Breast epithelium (tissue), 4 donors: ENCODE measurements around the gene MPPED1. TPM values are rescaled to one million over a fixed set of nuclear protein-coding genes. Genes with fewer than 3 reads are reported as not detected.

ENCODE experiments used
- DNase-seq, 2 donors: peaks; one replicate each; pipeline ENCODE4 v3.0.0-alpha.2; 2019; ENCODE audit warnings: low spot score in 2 of 2
- H3K27ac ChIP-seq, 2 donors: fragments of 200-600 bp; sonication (generic) in 1 of 2; one replicate each; pipeline ENCODE4 v1.5.1; 2016 to 2019; ENCODE audit warnings: mild to moderate bottlenecking in 1 of 2
- H3K27me3 ChIP-seq, 2 donors: fragments of 200-600 bp; sonication (generic) in 1 of 2; one replicate each; pipeline versions ENCODE4 v1.5.1 to v1.6.0; 2017 to 2019; ENCODE audit warnings: control low read depth in 1 of 2, mild to moderate bottlenecking in 1 of 2
- H3K36me3 ChIP-seq: fragments of 200-600 bp; one replicate; pipeline ENCODE4 v1.5.1; 2019
- H3K4me1 ChIP-seq, 2 donors: fragments of 200-600 bp; sonication (generic); one replicate each; pipeline ENCODE4 v1.5.1; 2016 to 2019; ENCODE audit warnings: control low read depth in 1 of 2
- H3K4me3 ChIP-seq, 3 donors: fragments of 200-600 bp; sonication (generic); 1 replicate in 2 of 3; 2 replicates in 1 of 3; pipeline ENCODE4 v1.5.1; 2016 to 2019; ENCODE audit warnings: mild to moderate bottlenecking in 3 of 3, moderate library complexity in 2 of 3
- H3K9me3 ChIP-seq, 2 donors: fragments of 200-600 bp; sonication (generic) in 1 of 2; one replicate each; pipeline ENCODE4 v1.5.1; 2016 to 2019; ENCODE audit warnings: control low read depth in 1 of 2
- CTCF ChIP-seq, 3 donors: fragments of 450-650 bp; IDR thresholded peaks; one replicate each; pipeline ENCODE4 v1.5.1; 2016 to 2017; ENCODE audit warnings: antibody characterized with exemption in 3 of 3, mild to moderate bottlenecking in 3 of 3, moderate library complexity in 3 of 3
- POLR2A ChIP-seq: fragments of 450-650 bp; IDR thresholded peaks from one replicate; pipeline ENCODE4 v1.6.1; 2016; ENCODE audit warnings: antibody characterized with exemption, mild to moderate bottlenecking, moderate library complexity
- POLR2AphosphoS5 ChIP-seq, 3 donors: sonication (generic); formaldehyde crosslinking; IDR thresholded peaks; one replicate each; pipeline ENCODE4 v1.6.1; 2017; ENCODE audit warnings: antibody characterized with exemption in 3 of 3
- intact Hi-C: fragments of 100-400 bp; cut with DNase I; formaldehyde crosslinking; loops from one replicate; pipeline ENCODE4 v1.15.1; 2023; ENCODE audit warnings: low total_unique reads
- total RNA-seq, 3 donors: library from RNA; depleted of rRNA; stranded (reverse); fragments of >200 nt; gene quantifications; one replicate each; pipeline ENCODE4 v1.1.0, GENCODE V29; 2016

MPPED1 gene
- total RNA-seq, 3 donors from 2014 or later = 0.29 TPM; not detected in 2

GRCh38 chr22:43550024-43550620 is 138.3 kb downstream of the MPPED1 start:
- peak in 1 of 2 donors; percentile 38 for DNase-seq
- Histone ChIP-seq H3K9me3 (no peaks in the 10 kb centered on the region), H3K4me3 (no peak overlapping the region), H3K4me1 (no peaks in the 10 kb centered on the region), H3K27me3 (no peaks in the 10 kb centered on the region), H3K27ac (no peak overlapping the region), H3K36me3 (no peaks in the 10 kb centered on the region)
- TF ChIP-seq POLR2A = no peak
- no peak for TF ChIP-seq POLR2AphosphoS5 (IDR thresholded peaks at IDR 0.05)
- no peak for TF ChIP-seq CTCF (IDR thresholded peaks at IDR 0.05)
- intact Hi-C loops = loop anchor here (5.0 kb wide), 1 partner anchor 1042 kb away; no protein-coding TSS in a partner anchor

- Histone ChIP-seq H3K4me3 (no peak overlapping the region), H3K27me3 (no peaks in the 10 kb centered on the region), H3K4me1 (no peaks in the 10 kb centered on the region), H3K36me3 (no peaks in the 10 kb centered on the region), H3K27ac (no peak overlapping the region), H3K9me3 (no peaks in the 10 kb centered on the region)
- no peak for TF ChIP-seq POLR2AphosphoS5 (IDR thresholded peaks at IDR 0.05)
- no peak for TF ChIP-seq CTCF (IDR thresholded peaks at IDR 0.05)
- TF ChIP-seq POLR2A = no peak
- intact Hi-C loops = loop anchor here (5.0 kb wide), 1 partner anchor 1042 kb away; no protein-coding TSS in a partner anchor
- DNase-seq = peak in 1 of 2 donors; percentile 3
Measured at GRCh38 chr22:43550672-43551071, 138.9 kb downstream of the MPPED1 start.

GRCh38 chr22:43553451-43554258 is 141.8 kb downstream of the MPPED1 start:
- H3K27me3 ChIP-seq = no peaks in the 10 kb centered on the region
- intact Hi-C loops = loop anchor here (5.0 kb wide), 1 partner anchor 1039 kb away; no protein-coding TSS in a partner anchor
- peaks cover 0 to 8% of the 10 kb centered on the region in 2 donors for H3K9me3 ChIP-seq
- H3K4me1 ChIP-seq = no peaks in the 10 kb centered on the region
- no peak for TF ChIP-seq POLR2AphosphoS5 (IDR thresholded peaks at IDR 0.05)
- no peak for TF ChIP-seq CTCF (IDR thresholded peaks at IDR 0.05)
- no peak for TF ChIP-seq POLR2A
- no peak overlapping the region for H3K27ac ChIP-seq
- H3K36me3 ChIP-seq = no peaks in the 10 kb centered on the region
- no peak overlapping the region for H3K4me3 ChIP-seq
- DNase-seq = peak in 1 of 2 donors; percentile 33

DNA sequence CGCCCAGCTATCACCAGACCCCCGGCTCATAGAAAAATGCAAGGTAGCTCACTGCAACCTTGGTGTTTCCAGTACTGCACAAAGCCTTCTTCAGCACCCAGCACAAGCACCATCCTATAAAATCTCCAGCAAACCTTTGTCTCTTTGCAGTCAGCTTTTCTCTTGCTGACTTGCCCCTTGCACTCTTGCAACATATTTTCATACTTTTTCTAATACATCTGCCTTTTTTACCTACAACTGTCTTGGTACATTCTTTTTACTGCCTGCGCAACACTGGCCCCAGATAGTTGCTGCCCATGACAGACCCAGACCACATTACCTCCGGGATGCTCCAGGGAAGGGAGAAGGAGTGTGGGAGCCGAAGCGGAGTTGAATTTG is 142.4 kb downstream of the MPPED1 start:
- H3K4me3 ChIP-seq = no peak overlapping the region
- H3K27me3 ChIP-seq = no peaks in the 10 kb centered on the region
- H3K36me3 ChIP-seq = no peaks in the 10 kb centered on the region
- TF ChIP-seq POLR2A (no peak), CTCF (IDR thresholded peaks at IDR 0.05) (no peak)
- H3K27ac ChIP-seq = no peak overlapping the region
- peak in 1 of 2 donors; percentile 2 for DNase-seq
- peaks cover 0 to 8% of the 10 kb centered on the region in 2 donors for H3K9me3 ChIP-seq
- intact Hi-C loops = loop anchor here (5.0 kb wide), 1 partner anchor 1038 kb away; no protein-coding TSS in a partner anchor
- H3K4me1 ChIP-seq = no peaks in the 10 kb centered on the region
